Liver (tissue), 9 donors: ENCODE measurements around the gene AKAP12. TPM values are rescaled to one million over a fixed set of nuclear protein-coding genes. Genes with fewer than 3 reads are reported as not detected.

Experiments used
- DNase-seq: peaks from one replicate; pipeline ENCODE4 v3.0.0-alpha.2; 2017; ENCODE audit warnings: low spot score
- H3K27ac ChIP-seq, 2 donors: one replicate each; pipeline ENCODE4 v1.7.0; 2013; ENCODE audit warnings: inconsistent platforms in 2 of 2, low read length in 2 of 2, control low read depth in 1 of 2, low read depth in 1 of 2, mild to moderate bottlenecking in 1 of 2
- H3K27me3 ChIP-seq, 4 donors: one replicate each; pipeline versions ENCODE4 v1.6.1 to v1.7.0; 2013; ENCODE audit warnings: low read length in 3 of 4, inconsistent platforms in 1 of 4, mild to moderate bottlenecking in 1 of 4, moderate library complexity in 1 of 4; ENCODE audit not compliant: control insufficient read depth in 4 of 4, insufficient read depth in 4 of 4
- H3K36me3 ChIP-seq, 4 donors: one replicate each; pipeline versions ENCODE4 v1.6.1 to v1.7.0; 2013; ENCODE audit warnings: low read length in 3 of 4, mild to moderate bottlenecking in 3 of 4, low read depth in 1 of 4, moderate library complexity in 1 of 4; ENCODE audit not compliant: control insufficient read depth in 4 of 4, insufficient read depth in 3 of 4
- H3K4me1 ChIP-seq, 4 donors: one replicate each; pipeline versions ENCODE4 v1.6.1 to v1.7.0; 2013; ENCODE audit warnings: low read length in 3 of 4, mild to moderate bottlenecking in 3 of 4, moderate library complexity in 1 of 4; ENCODE audit not compliant: control insufficient read depth in 4 of 4, insufficient read depth in 4 of 4
- H3K4me3 ChIP-seq, 3 donors: one replicate each; pipeline versions ENCODE4 v1.6.1 to v1.7.0; 2013; ENCODE audit warnings: low read length in 3 of 3, control low read depth in 1 of 3, low read depth in 1 of 3, mild to moderate bottlenecking in 1 of 3
- H3K9ac ChIP-seq, 2 donors: one replicate each; pipeline ENCODE4 v1.7.0; 2013; ENCODE audit warnings: low read length in 2 of 2, mild to moderate bottlenecking in 2 of 2, moderate library complexity in 2 of 2, control low read depth in 1 of 2, low read depth in 1 of 2
- H3K9me3 ChIP-seq, 4 donors: one replicate each; pipeline versions ENCODE4 v1.6.1 to v1.7.0; 2013; ENCODE audit warnings: low read length in 3 of 4; ENCODE audit not compliant: control insufficient read depth in 4 of 4
- ATF3 ChIP-seq: IDR thresholded peaks from 2 replicates; pipeline ENCODE4 v1.6.1; 2016; ENCODE audit warnings: antibody characterized with exemption
- CTCF ChIP-seq: fragments of 150-350 bp; IDR thresholded peaks from 2 replicates; pipeline ENCODE4 v1.5.1; 2017; ENCODE audit warnings: improper control_type of control experiment, low read depth, low read length; ENCODE audit not compliant: missing input control
- EGR1 ChIP-seq, 2 donors: IDR thresholded peaks; 2 replicates each; pipeline ENCODE4 v1.6.1; 2016 to 2018; ENCODE audit warnings: antibody characterized with exemption in 2 of 2, low read depth in 2 of 2
- GABPA ChIP-seq, 2 donors: IDR thresholded peaks in 1 of 2; conservative IDR thresholded peaks in 1 of 2; 2 replicates each; pipeline ENCODE4 v1.6.1; 2016; ENCODE audit warnings: antibody characterized with exemption in 2 of 2, mild to moderate bottlenecking in 1 of 2, moderate library complexity in 1 of 2
- HNF4A ChIP-seq, 2 donors: conservative IDR thresholded peaks; 2 replicates each; pipeline ENCODE4 v1.6.1; 2016; ENCODE audit warnings: antibody characterized with exemption in 2 of 2, mild to moderate bottlenecking in 2 of 2
- JUND ChIP-seq, 2 donors: IDR thresholded peaks; 2 replicates each; pipeline ENCODE4 v1.6.1; 2016; ENCODE audit warnings: antibody characterized with exemption in 2 of 2
- MAX ChIP-seq: IDR thresholded peaks from 2 replicates; pipeline ENCODE4 v1.6.1; 2016; ENCODE audit warnings: antibody characterized with exemption
- NR2F2 ChIP-seq: IDR thresholded peaks from 2 replicates; pipeline ENCODE4 v1.6.1; 2016; ENCODE audit warnings: antibody characterized with exemption
- RAD21 ChIP-seq, 2 donors: IDR thresholded peaks; 2 replicates each; pipeline ENCODE4 v1.6.1; 2016; ENCODE audit warnings: antibody characterized with exemption in 2 of 2, mild to moderate bottlenecking in 2 of 2
- REST ChIP-seq: IDR thresholded peaks from 2 replicates; pipeline ENCODE4 v1.6.1; 2016; ENCODE audit warnings: antibody characterized with exemption, mild to moderate bottlenecking
- SP1 ChIP-seq: IDR thresholded peaks from 2 replicates; pipeline ENCODE4 v1.6.1; 2018; ENCODE audit warnings: antibody characterized with exemption, mild to moderate bottlenecking
- TAF1 ChIP-seq: conservative IDR thresholded peaks from 2 replicates; pipeline ENCODE4 v1.6.1; 2016; ENCODE audit warnings: antibody characterized with exemption, mild to moderate bottlenecking
- WGBS: extraction: QIAGEN DNeasy Blood & Tissue Kit; methylation state at CpG from one replicate; pipeline ENCODE4 v1.1.7; 2013; 5-methylcytosine and 5-hydroxymethylcytosine counted together
- polyA plus RNA-seq, 2 donors: library from polyadenylated mRNA; stranded (reverse) in 1 of 2; unstranded in 1 of 2; fragments of 200-250 nt in 1 of 2; fragments of >200 nt in 1 of 2; fragmentation: Nextera tagmentation in 1 of 2; extraction: Ambion mirVana in 1 of 2; gene quantifications; one replicate each; pipeline versions ENCODE4 v1.2.1 to v1.2.3, GENCODE V29; 2013 to 2015
- total RNA-seq, 2 donors: library from RNA; depleted of rRNA; stranded (reverse); fragments of >200 nt; gene quantifications; one replicate each; pipeline ENCODE4 v1.2.3, GENCODE V29; 2014
- donor health status: healthy.
- donor health status: healthy.
- donor health status: healthy.
- donor health status: healthy.
- donor health status: healthy.

Gene AKAP12
- total and polyA plus RNA-seq, 4 donors = 6.7 to 14.8 (median 8.6) TPM

- H3K4me3 ChIP-seq = no peak overlapping the region
- no peaks in the 10 kb centered on the region for H3K4me1 ChIP-seq
- 85% methylated on average over 6 of the region's 6 CpGs for WGBS
- H3K9me3 ChIP-seq = no peaks in the 10 kb centered on the region
- H3K27ac ChIP-seq = no peak overlapping the region
- H3K36me3 ChIP-seq = no peaks in the 10 kb centered on the region
- peaks cover 0 to 2% (median 0%) of the 10 kb centered on the region in 4 donors for H3K27me3 ChIP-seq
- DNase-seq = no peak
- no peak for TF ChIP-seq SP1
- TF ChIP-seq HNF4A (conservative IDR thresholded peaks at IDR 0.05) = no peak
- no peak for TF ChIP-seq TAF1
- TF ChIP-seq EGR1 (IDR thresholded peaks at IDR 0.05; ENCODE audit: low read depth in 2 of 2) = no peak
- TF ChIP-seq GABPA (IDR thresholded peaks at IDR 0.05 in 1 of 2, conservative IDR thresholded peaks at IDR 0.05 in 1 of 2) = no peak
- TF ChIP-seq MAX = no peak
- TF ChIP-seq JUND (IDR thresholded peaks at IDR 0.05) = no peak
- no peak for TF ChIP-seq REST
- TF ChIP-seq RAD21 (IDR thresholded peaks at IDR 0.05) = no peak
- no peak for TF ChIP-seq NR2F2
- TF ChIP-seq ATF3 = no peak
- TF ChIP-seq CTCF = no peak
- no peak overlapping the region for H3K9ac ChIP-seq
Measured at GRCh38 chr6:151294561-151295101, 54.9 kb downstream of the AKAP12 start.

- DNase-seq = no peak
- TF ChIP-seq GABPA (IDR thresholded peaks at IDR 0.05 in 1 of 2, conservative IDR thresholded peaks at IDR 0.05 in 1 of 2) (no peak), MAX (no peak), RAD21 (IDR thresholded peaks at IDR 0.05) (no peak)
Measured at GRCh38 chr6:151297886-151298285, 58.1 kb downstream of the AKAP12 start.

More at GRCh38 chr6:151297886-151298285, 58.1 kb downstream of the AKAP12 start:
- Histone ChIP-seq H3K9ac (no peak overlapping the region), H3K4me3 (no peak overlapping the region), H3K36me3 (no peaks in the 10 kb centered on the region), H3K4me1 (no peaks in the 10 kb centered on the region), H3K9me3 (no peaks in the 10 kb centered on the region), H3K27ac (no peak overlapping the region), H3K27me3 (no peaks in the 10 kb centered on the region)
- whole genome bisulfite sequencing = 83% methylated on average over 6 of the region's 6 CpGs
